GM23338 (cell line): Measurements from ENCODE around the gene CCDC91. TPM values are rescaled to one million over a fixed set of nuclear protein-coding genes. Genes with fewer than 3 reads are reported as not detected.
"Not testable (repeated sequence)": the region's sequence is repeated elsewhere in the genome, so short reads cannot be mapped to it uniquely, and the experiment has no call there.

Experiments
- ATAC-seq: fragments of 200-7000 bp; cut with Tn5 transposase; 3 replicates; pipeline ENCODE4 v1.9.1; 2020
- DNase-seq: peaks from one replicate; pipeline ENCODE4 v3.0.0-alpha.2; 2015; ENCODE audit warnings: low spot score
- H2AFZ ChIP-seq: fragments of 200-600 bp; sonication (generic); 2 replicates; pipeline ENCODE4 v1.8.0; 2016; ENCODE audit warnings: antibody characterized with exemption, mild to moderate bottlenecking, moderate library complexity
- H3F3A ChIP-seq: fragments of 200-600 bp; sonication (generic); replicated peaks from 2 replicates; pipeline ENCODE4 v1.8.0; 2017; ENCODE audit warnings: antibody characterized with exemption, mixed run types, low read depth
- H3K27ac ChIP-seq: fragments of 200-600 bp; sonication (generic); 2 replicates; pipeline ENCODE4 v1.6.1; 2016; ENCODE audit warnings: low read depth
- H3K27me3 ChIP-seq: fragments of 200-600 bp; sonication (generic); 2 replicates; pipeline ENCODE4 v1.8.0; 2016; ENCODE audit warnings: mild to moderate bottlenecking, mixed run types, moderate library complexity; ENCODE audit not compliant: insufficient read depth
- H3K36me3 ChIP-seq: fragments of 200-600 bp; sonication (generic); 2 replicates; pipeline ENCODE4 v1.8.0; 2016; ENCODE audit warnings: mild to moderate bottlenecking; ENCODE audit not compliant: insufficient read depth
- H3K4me1 ChIP-seq: fragments of 200-600 bp; sonication (generic); 2 replicates; pipeline ENCODE4 v1.8.0; 2016; ENCODE audit warnings: mild to moderate bottlenecking, moderate library complexity; ENCODE audit not compliant: insufficient read depth
- H3K4me2 ChIP-seq: fragments of 200-600 bp; sonication (generic); 2 replicates; pipeline ENCODE4 v1.7.1; 2017; ENCODE audit warnings: mixed run types
- H3K4me3 ChIP-seq: fragments of 200-600 bp; sonication (generic); 2 replicates; pipeline ENCODE4 v1.6.1; 2016; ENCODE audit warnings: mixed run types
- H3K79me2 ChIP-seq: fragments of 200-600 bp; sonication (generic); replicated peaks from 2 replicates; pipeline ENCODE4 v1.8.0; 2017; ENCODE audit warnings: mild to moderate bottlenecking; ENCODE audit not compliant: insufficient read depth
- H3K9me2 ChIP-seq: fragments of 200-600 bp; sonication (generic); 2 replicates; pipeline ENCODE4 v1.8.0; 2017; ENCODE audit not compliant: insufficient read depth
- H4K20me1 ChIP-seq: fragments of 200-600 bp; sonication (generic); replicated peaks from 2 replicates; pipeline ENCODE4 v1.8.0; 2017; ENCODE audit warnings: mild to moderate bottlenecking; ENCODE audit not compliant: insufficient read depth
- H3K27ac Mint-ChIP-seq: 2 replicates; pipeline ENCODE4 v1.8.0; 2020; ENCODE audit warnings: inconsistent platforms, mild to moderate bottlenecking, moderate library complexity, mixed read lengths
- H3K27me3 Mint-ChIP-seq: 3 replicates; pipeline ENCODE4 v1.8.0; 2022; ENCODE audit warnings: low read depth, mild to moderate bottlenecking, moderate library complexity, mixed read lengths, inconsistent platforms; ENCODE audit not compliant: insufficient read depth, poor library complexity
- H3K36me3 Mint-ChIP-seq: 3 replicates; pipeline ENCODE4 v1.8.0; 2021; ENCODE audit warnings: low read depth, mild to moderate bottlenecking, inconsistent platforms, moderate library complexity, mixed read lengths
- H3K4me1 Mint-ChIP-seq: 3 replicates; pipeline ENCODE4 v1.8.0; 2020; ENCODE audit warnings: mild to moderate bottlenecking, inconsistent platforms, mixed read lengths
- H3K4me3 Mint-ChIP-seq: 3 replicates; pipeline ENCODE4 v1.8.0; 2021; ENCODE audit warnings: moderate library complexity, mild to moderate bottlenecking, inconsistent platforms, mixed read lengths
- H3K9me3 Mint-ChIP-seq: 3 replicates; pipeline ENCODE4 v1.8.0; 2020; ENCODE audit warnings: moderate library complexity, mild to moderate bottlenecking, inconsistent platforms, mixed read lengths
- CREB1 ChIP-seq: fragments of 250-450 bp; sonication (Bioruptor Pico); IDR thresholded peaks from 2 replicates; pipeline ENCODE4 v1.5.0; 2020; ENCODE audit warnings: low read depth, mild to moderate bottlenecking, moderate library complexity
- ETS1 ChIP-seq: IDR thresholded peaks from 2 replicates; pipeline ENCODE4 v1.6.1; 2016; ENCODE audit warnings: antibody characterized with exemption
- EZH2 ChIP-seq: fragments of 200-600 bp; sonication (generic); IDR thresholded peaks from one replicate; pipeline ENCODE4 v1.8.0; 2017; ENCODE audit warnings: antibody characterized with exemption, mild to moderate bottlenecking, low read depth; ENCODE audit not compliant: unreplicated experiment
- EZH2phosphoT487 ChIP-seq: fragments of 200-600 bp; sonication (generic); IDR thresholded peaks from one replicate; pipeline ENCODE4 v1.8.1; 2018; ENCODE audit warnings: antibody characterized with exemption; ENCODE audit not compliant: unreplicated experiment
- NANOG ChIP-seq: IDR thresholded peaks from 2 replicates; pipeline ENCODE4 v1.6.1; 2016; ENCODE audit warnings: antibody characterized with exemption, borderline replicate concordance
- REST ChIP-seq: IDR thresholded peaks from one replicate; pipeline ENCODE4 v1.6.1; 2018; ENCODE audit warnings: antibody characterized with exemption; ENCODE audit not compliant: unreplicated experiment
- STAT1 ChIP-seq: IDR thresholded peaks from one replicate; pipeline ENCODE4 v1.6.1; 2016; ENCODE audit warnings: antibody characterized with exemption; ENCODE audit not compliant: unreplicated experiment
- ZNF114 ChIP-seq: fragments of 250-450 bp; sonication (Bioruptor Pico); IDR thresholded peaks from 2 replicates; pipeline ENCODE4 v1.5.0; 2020; ENCODE audit warnings: mild to moderate bottlenecking, moderate library complexity
- ZNF331 ChIP-seq: fragments of 250-450 bp; sonication (Bioruptor Pico); IDR thresholded peaks from 2 replicates; pipeline ENCODE4 v1.5.0; 2020; ENCODE audit warnings: low read depth, mild to moderate bottlenecking, moderate library complexity
- polyA plus RNA-seq: library from polyadenylated mRNA; unstranded; fragments of >200 nt; fragmentation: Nextera tagmentation; extraction: Ambion mirVana; gene quantifications from 2 replicates; pipeline ENCODE4 v1.2.1, GENCODE V29; 2016
- total RNA-seq: library from RNA; depleted of rRNA; stranded (reverse); fragments of >200 nt; shearing (Covaris generic); gene quantifications from 2 replicates; pipeline ENCODE4 v1.2.3, GENCODE V29; 2014

The CCDC91 gene
- total and polyA plus RNA-seq, 2 experiments from 2014 or later: 24.7 to 48.7 TPM

GRCh38 chr12:28191051-28192048 lies 1.1 kb downstream of the CCDC91 start (continued):
- TF ChIP-seq EZH2 (no peak), ZNF331 (no peak), ETS1 (no peak), ZNF114 (CRISPR knock-in tag) (no peak)

GRCh38 chr12:28192125-28192524 lies 1.9 kb downstream of the CCDC91 start:
- H3K27ac Mint-ChIP-seq: no peak overlapping the region
- H3K4me3 ChIP-seq: no peak overlapping the region
- H3K4me1 ChIP-seq: peaks cover 7% of the 10 kb centered on the region; the same call in 1 of the 2 replicates
- H3K9me2 ChIP-seq: no peaks in the 10 kb centered on the region
- peaks cover 6% of the 10 kb centered on the region for H3K4me1 Mint-ChIP-seq
- peaks cover 62% of the 10 kb centered on the region for H3K79me2 ChIP-seq
- H4K20me1 ChIP-seq: no peaks in the 10 kb centered on the region
- H3K36me3 ChIP-seq: no peaks in the 10 kb centered on the region
- H3K36me3 Mint-ChIP-seq: peaks cover 20% of the 10 kb centered on the region
- no peak overlapping the region for H2AFZ ChIP-seq
- TF ChIP-seq ETS1 (no peak), REST (no peak), STAT1 (no peak), CREB1 (CRISPR knock-in tag) (no peak), EZH2phosphoT487 (no peak), NANOG (no peak)
- ATAC-seq (no peak), DNase-seq (no peak)
- 0 out of 2 replicates have a peak overlapping the region, but pooled peaks have one; percentile 98 for H3K4me2 ChIP-seq
- no peak overlapping the region for H3K27ac ChIP-seq
- H3K27me3 ChIP-seq: no peaks in the 10 kb centered on the region
- H3K4me3 Mint-ChIP-seq: no peak overlapping the region
- peaks cover 21% of the 10 kb centered on the region for H3K9me3 Mint-ChIP-seq
- no peaks in the 10 kb centered on the region for H3F3A ChIP-seq
- H3K27me3 Mint-ChIP-seq: peaks cover 5% of the 10 kb centered on the region

GRCh38 chr12:28194621-28195020 lies 4.4 kb downstream of the CCDC91 start:
- H2AFZ ChIP-seq, H3K27ac ChIP-seq, H3K36me3 ChIP-seq, H3K4me2 ChIP-seq, H3K4me1 ChIP-seq, ATAC-seq, H3K27me3 Mint-ChIP-seq, H3K4me3 ChIP-seq, H3K4me3 Mint-ChIP-seq, H3K27ac Mint-ChIP-seq, H3K27me3 ChIP-seq, H3K4me1 Mint-ChIP-seq, H3K9me2 ChIP-seq, H3F3A ChIP-seq, H4K20me1 ChIP-seq, DNase-seq: not testable (repeated sequence)
- H3K79me2 ChIP-seq: peaks cover 87% of the 10 kb centered on the region
- Mint-ChIP-seq H3K9me3 (peaks cover 23% of the 10 kb centered on the region), H3K36me3 (peaks cover 28% of the 10 kb centered on the region)

GRCh38 chr12:28201136-28201535 lies 10.9 kb downstream of the CCDC91 start:
- H3K27me3 ChIP-seq, H3K4me1 ChIP-seq, H3K4me1 Mint-ChIP-seq, H3K27me3 Mint-ChIP-seq, H3K36me3 ChIP-seq, H3K4me2 ChIP-seq, H3K27ac Mint-ChIP-seq, H3K27ac ChIP-seq, H3K4me3 ChIP-seq, H2AFZ ChIP-seq, DNase-seq, H4K20me1 ChIP-seq, H3F3A ChIP-seq, H3K9me2 ChIP-seq, H3K4me3 Mint-ChIP-seq, ATAC-seq: not testable (repeated sequence)
- Mint-ChIP-seq H3K9me3 (peaks cover 41% of the 10 kb centered on the region), H3K36me3 (peaks cover 48% of the 10 kb centered on the region)
- peaks cover 84% of the 10 kb centered on the region for H3K79me2 ChIP-seq
